GM21717 (cell line): ENCODE results near the gene FYN.
"Not testable (repeated sequence)": the region's sequence is repeated elsewhere in the genome, so short reads cannot be mapped to it uniquely, and the experiment has no call there.

Experiments
- ATAC-seq: cut with Tn5 transposase; IDR thresholded peaks from one replicate; pipeline ENCODE4 v1.9.1; 2021; ENCODE audit warnings: mild to moderate bottlenecking, moderate library complexity; ENCODE audit not compliant: unreplicated experiment

Gene FYN

DNA sequence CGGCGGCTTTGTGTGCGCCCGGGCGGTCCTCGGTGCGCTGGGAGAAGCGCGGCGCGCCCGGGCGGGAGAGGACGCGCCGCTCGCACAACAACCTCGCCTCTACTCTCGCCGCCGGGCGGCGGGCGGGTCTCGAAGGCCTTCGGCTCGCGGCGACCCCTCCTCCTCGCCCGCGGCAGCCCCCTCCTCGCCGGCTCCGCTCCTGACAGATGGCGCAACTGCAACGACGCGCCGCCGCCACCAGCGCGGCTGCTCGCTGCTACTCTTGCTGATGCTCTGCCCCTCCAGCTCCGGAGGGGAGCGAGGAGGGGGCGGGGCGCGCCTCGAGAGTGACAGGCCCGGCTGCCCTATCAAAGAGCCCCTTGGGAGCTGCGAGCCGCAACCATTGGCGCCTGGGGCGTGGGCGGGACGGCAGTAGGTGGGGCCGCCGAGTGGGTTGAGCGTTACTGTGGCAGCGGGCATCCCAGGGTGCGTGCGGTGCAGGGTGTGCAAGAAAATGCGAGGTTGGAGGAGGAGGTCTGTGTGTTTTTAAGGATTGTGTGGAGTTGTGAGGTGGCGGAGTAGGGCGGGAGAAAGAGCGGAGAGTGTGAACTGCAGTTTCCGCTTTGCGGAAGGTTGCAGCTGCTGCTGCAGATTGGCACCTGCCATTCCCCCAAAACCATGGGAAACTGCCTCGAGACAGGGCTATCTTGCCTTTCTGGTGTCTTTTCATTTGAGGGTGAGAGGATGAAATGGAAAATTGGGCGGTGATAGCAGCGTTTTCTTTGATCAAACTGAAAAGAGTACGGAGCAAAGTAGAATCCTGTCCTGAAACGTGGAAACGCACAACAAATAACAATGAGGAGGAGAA is at the start of gene FYN:
FYN (minus strand) TSS at position 275 of the 847 bp plus-strand sequence. CDS start 153,401 bp downstream, outside the sequence.
- ATAC-seq = peak; percentile 99

DNA sequence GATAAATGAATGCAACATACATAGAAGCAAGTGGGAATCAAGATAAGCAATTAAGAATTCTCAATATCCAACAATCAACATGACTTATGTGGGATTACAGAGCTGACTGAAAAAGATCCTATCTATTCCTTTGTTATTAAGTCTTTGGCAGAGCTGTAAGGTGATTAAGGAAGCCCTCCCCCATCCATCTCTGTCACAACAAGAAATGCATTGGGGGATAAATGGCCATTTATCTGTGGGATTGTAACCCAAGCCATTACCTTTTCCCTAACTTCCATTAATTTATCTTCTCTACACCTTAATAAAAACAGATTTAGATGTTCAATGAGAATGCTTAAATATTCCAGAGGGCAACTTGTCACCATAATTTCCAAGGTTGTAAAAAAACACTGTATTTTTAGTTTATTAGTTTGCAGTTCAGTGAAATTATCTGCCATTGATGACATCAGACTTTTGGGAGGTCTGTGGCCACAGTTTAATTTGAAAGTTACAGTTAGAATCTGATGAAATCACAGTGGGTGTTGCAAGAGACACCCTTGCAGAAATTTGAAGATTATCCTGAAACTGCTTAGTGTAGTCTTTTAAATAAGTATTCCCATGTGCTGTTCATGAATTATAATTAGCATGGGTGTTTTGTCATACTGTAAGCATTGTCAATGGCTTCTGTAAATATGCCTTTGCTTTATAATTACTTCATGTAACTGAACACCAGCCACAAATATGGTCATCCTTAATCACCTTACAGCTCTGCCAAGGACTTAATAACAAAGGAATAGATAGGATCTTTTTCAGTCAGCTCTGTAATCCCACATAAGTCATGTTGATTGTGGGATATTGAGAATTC is 49.4 kb upstream of the FYN start:
- ATAC-seq = no peak

DNA sequence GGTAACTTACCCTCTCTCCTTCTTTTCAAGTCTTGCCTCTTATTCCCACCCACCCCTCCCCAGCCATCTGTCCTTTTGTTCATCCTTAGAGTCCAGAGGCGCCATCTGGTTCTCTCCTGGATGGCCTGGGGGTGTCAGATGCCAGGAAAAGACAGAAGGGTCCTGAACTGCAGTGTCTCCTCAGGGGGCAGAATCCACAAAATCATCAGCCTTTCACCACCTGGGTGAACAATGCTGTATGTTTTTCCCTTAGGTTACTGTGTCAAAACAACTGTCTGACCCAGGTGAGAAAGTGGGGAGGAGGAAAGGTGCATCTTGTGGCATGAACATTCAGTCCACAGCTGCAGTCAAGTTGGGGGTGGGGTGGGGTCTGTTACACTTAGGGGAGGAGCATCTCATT is 47.9 kb upstream of the FYN start:
- ATAC-seq = no peak

DNA sequence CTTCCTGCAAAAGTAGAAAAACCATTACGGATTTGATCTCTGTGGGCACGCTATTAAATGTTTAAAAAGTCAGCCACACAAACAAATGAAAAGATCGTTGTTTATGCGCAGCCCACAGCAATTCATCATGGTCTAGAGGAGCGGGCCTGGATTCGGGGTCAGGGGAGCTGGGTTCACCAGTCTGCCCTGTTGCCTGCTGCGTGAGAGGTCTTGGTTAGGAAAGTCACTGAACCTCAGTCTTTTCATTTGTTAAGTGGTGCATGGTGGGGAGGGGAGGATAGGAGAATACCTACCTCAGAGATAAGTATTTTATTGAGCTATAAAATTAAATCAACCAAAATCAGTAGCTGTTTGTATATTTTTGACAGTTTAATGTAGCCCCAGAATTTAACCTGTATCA is 47.3 kb upstream of the FYN start:
- no peak for ATAC-seq

DNA sequence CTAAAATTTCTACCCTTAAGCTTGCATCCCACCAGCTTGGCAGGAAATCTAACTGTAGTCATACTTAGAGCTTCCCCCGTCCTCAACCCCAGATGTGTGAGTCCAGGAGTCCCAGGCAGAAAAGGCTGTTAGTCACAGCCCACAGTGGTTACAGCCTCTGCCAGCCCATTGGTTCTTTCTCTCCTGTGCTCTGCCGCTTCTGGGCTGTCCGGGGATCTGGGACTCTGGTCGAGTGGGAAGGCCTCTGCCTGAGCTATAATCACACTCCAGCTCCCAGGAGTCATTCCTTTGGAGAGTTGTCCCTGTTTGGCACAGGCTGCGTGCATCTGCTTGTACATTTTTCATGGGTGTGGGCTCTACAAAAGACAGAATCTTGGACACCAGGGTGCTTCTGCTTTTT is 45.6 kb upstream of the FYN start:
- no peak for ATAC-seq

DNA sequence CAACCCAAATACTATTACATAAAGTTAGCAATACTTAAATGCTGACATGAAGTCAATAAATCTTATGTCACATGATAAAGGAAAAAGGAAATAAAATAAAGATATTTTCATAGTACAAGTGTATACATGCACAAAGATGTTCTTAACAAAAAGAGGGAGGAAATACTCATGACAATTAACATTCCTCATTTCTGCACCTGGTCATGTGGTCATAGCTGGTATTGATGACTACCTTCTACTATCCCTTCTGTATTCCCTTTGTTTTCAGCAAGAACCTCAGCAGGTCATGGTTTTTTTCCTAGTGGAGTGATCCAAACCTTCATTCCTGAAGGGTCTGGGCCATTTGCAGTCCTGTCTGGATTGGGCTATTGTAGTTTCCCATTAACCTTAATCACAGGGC is 43.5 kb upstream of the FYN start:
- no peak for ATAC-seq

DNA sequence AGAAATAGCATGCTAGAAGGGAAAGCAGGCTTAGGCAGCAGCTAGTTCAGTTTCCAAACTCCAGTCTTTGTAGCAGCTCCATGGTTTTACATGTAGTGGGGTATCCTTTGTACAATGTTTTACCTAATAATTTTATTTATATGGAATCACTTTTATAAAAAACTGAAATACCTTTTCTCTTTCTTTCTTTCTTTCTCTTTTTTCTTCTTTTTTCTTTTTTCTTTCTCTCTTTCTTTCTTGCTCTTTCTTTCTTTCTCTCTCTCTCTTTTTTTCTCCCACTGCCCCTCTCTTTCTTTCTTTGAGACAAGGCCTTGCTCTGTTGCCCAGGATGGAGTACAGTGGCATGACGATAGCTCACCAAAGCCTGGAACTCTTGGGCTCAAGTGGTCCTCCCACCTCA is 41.4 kb upstream of the FYN start:
- ATAC-seq = no peak

DNA sequence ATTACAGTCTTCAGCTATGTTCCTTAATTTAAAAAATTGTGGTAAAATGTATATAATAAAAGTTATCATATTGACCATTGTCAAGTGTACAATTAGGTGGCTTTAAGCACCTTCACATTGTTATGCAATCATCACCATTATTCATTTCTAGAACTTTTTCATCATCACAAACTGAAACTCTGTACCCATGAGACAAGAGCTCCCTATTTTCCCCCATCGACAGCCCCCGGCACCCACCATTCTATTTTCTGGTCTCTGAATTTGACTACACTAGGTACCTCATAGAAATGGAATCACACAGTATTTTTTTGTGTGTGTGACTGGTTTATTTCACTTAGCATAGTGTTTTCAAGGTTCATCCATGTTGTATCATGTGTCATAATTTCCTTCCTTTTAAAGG is 39.7 kb upstream of the FYN start:
- ATAC-seq = no peak

DNA sequence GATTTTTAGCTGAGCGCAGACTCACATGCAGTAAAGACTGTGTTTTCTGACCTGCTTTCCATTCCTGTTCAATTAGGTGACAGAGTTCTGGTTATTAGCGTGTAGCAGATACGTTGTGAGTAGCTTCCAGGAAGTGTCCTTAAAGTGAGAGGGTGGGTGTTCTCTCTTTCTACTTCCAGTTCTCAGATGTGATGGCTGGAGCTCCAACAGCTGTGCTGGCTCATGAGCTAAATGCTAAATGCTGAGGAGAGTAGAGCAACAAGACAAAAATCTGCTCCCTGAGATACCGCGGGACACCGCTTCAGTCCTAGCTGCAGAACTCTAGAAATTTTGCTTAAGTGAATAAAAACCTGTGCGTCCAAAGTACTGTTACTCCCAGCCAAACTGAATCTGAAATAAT is 38.2 kb upstream of the FYN start:
- no peak for ATAC-seq

DNA sequence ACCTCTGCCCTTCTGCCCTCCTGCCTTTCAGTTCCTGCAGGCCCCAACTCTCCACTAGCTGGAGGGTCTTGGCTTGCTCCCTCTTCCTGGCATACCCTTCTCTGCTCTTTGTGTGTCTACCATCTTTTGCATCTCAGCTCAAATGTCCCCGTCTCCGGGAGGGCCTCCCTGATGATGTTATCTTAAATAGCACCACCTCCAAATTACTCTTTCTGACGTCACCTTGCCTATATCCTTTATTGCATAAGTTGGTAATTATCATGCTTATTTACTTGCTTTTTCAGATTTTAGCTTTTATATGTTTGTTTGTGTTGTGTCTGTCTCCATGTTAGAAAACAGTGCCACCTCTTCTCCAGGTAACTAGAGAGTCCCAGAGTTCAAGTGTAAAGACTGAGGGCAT is 36.0 kb upstream of the FYN start:
- no peak for ATAC-seq

DNA sequence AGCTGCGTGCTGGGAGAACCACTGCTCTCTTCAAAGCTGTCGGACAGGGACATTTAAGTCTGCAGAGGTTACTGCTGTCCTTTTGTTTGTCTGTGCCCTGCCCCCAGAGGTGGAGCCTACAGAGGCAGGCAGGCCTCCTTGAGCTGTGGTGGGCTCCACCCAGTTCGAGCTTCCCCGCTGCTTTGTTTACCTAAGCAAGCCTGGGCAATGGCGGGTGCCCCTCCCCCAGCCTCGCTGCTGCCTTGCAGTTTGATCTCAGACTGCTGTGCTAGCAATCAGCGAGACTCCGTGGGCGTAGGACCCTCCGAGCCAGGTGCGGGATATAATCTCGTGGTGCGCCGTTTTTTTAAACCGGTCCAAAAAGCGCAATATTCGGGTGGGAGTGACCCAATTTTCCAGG is 35.1 kb upstream of the FYN start:
- ATAC-seq = not testable (repeated sequence)

DNA sequence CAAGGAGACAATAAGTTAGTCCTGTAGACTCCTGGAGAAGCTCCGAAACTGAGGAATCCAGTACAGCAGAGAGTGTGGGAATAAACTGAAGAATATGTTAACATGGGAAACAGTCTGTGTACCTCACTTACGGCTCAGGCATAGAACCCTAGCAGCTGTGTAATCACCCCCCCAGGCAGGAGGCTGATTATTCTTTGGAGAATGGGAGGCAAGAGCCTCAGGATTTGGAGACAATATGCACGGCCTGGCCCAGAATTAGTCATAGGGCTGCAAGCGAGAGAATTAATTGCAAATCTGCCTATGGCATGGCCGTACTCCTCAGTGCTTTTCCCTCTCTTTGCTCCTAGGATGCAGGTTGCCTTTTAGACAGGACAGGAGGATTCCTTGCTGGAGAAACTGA is 27.5 kb upstream of the FYN start:
- no peak for ATAC-seq

DNA sequence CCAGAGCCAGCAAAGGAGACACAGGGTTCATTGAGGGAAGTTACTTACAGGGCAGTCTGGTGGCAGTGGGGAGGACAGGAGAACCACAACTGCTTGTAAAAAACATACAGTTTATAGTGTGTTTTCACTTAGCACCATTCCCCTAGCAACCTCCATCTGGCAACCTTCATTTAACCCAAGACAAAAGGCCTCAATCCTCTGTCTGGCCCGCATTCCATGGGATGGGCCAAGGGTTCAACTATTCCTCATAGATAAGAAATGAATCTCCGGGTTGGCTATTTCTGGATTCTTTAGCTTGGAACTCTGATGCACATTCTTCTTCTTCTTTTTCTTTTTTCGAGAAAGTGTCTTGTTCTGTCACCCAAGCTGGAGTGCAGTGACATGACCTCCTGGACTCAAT is 26.3 kb upstream of the FYN start:
- no peak for ATAC-seq

DNA sequence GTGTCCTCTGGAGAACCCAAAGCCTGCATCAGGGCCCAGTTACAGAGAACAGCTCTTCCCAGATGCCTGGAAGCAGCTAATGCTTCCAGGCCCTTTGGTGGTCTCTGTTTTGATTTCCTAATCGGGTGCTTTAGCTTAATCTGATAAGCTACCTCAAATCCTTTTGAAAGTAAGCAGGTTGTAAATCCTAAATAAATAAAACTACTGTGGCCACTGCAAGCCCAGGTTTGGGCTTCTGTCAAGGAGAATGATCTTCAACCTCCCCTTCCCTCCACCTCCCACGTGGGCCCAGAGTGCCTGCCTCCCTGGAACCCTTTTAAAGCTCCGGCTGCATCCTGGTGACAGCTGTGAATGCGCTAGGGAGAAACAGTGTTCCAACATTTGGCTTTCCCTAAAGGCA is 25.2 kb upstream of the FYN start:
- ATAC-seq = no peak

DNA sequence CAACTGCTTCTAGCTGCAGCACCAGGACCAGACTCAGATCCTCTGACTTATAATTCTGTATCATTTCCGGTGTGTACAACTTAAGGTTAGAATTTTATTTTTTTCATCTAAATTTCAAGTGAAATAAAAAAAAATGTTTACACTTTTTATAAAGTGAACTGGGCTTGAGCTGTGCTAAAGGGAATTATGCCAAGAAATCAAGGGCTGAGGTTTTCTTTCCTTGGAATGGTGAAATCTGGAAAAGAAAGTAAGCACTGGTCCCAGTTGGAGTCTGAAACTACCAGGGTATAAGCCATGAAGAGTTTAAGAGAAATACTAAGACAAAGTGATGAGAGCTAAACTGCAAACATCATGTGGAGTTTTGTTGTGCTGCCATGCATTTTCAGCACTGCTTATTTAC is 21.7 kb upstream of the FYN start:
- ATAC-seq = no peak

DNA sequence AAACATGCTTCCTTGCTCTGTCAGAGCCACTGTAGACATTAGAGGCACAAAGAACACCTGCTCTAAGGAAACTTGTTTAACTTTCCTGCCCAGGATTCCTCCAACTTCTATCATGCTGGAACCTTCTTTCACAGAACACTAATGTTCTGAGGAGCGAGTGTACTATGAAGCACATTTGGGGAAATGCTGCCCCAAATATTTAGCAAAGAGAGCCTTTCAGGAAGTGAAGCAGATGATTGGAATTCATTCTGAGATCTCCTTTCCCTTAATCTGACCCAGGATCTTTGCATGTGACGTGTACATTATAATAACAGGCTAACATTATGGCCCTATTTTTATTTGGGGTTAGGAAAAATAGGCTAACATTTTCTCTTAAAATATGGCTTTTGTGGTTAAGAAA is 21.0 kb upstream of the FYN start:
- no peak for ATAC-seq

DNA sequence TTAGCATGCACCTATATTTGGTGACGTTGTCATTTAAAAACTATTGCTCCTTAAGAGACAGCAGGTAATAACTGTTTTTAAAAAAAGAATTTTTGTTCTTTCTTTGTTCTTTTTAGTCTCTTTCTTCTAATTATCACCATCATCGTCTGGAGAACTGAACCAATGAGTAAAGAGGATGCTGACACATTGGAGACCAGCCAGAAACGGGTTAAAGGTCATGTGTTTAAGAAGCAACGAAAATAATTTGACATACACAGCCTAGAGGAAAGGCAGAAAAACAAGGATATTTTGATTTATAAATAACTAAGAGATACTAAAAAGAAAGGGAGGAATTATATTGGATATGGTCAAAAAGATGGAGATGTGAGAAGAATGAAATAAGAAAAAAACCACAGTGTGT is 19.2 kb upstream of the FYN start:
- no peak for ATAC-seq

DNA sequence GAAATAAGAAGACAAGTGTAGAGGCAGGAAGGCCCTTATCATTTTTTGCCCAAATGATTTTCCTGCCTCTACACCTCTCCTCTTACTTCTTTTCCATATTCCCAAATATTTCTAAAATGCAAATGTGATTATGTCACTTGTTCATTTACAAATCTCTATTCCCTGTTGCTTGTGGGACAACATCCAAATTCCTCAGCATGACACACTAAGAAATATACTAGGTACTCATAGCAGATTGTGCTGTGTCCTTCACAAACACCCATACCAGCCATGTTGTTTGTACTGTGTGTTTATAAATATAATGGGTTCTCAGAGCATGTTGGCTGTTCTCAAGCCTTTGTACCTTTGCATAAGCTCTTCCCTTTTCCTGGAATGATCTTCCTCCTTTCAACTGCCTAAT is 17.7 kb upstream of the FYN start:
- no peak for ATAC-seq

DNA sequence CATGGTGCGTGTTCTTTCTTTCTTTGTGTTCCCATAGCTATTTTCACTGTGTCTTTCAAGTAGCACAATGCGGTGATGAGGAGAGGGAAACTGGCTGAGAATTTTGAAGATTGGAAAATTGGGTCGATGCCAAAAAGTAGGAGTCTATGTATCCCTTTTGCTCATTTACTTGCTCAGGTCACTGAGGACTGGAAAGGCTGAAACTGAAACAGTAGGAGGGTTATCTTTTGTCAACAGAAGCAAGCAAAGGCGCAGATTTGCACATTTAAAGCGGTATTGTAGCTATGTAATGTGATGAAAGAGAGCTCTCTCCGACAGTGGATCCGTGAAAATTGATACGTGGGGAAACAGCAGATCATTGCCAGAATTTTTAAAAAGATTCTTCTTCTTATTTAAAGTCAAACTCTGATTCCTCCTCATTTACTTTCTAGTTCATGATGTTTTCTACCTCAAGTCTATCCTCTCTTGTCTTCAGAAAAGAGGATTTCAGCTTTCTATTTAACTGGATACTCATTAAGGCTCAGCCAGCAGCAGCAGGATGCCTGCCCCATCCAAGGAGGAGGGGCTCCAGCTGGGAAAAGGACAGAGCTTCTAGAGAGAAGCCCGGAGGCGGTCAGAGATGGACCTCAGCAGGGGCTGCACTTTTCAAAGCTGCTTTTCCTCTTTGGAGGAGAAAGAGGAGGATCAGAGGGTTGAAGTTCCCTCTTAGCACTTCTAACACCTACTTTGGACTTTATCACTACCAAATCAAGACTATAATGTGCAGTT is 15.9 kb upstream of the FYN start:
- ATAC-seq = no peak

DNA sequence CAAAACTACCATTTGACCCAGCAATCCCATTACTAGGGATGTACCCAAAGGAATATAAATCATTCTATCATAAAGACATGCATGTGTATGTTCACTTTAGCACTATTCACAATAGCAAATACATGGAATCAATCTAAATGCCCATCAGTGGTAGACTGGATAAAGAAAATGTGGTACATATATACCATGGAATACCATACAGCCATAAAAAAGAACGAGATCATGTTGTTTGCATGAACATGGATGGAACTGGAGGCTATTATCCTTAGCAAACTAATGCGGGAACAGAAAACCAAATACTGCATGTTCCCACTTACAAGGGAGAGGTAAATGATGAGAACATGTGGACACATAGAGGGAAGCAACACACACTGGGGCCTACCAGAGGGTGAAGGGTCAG is 13.5 kb upstream of the FYN start:
- not testable (repeated sequence) for ATAC-seq

DNA sequence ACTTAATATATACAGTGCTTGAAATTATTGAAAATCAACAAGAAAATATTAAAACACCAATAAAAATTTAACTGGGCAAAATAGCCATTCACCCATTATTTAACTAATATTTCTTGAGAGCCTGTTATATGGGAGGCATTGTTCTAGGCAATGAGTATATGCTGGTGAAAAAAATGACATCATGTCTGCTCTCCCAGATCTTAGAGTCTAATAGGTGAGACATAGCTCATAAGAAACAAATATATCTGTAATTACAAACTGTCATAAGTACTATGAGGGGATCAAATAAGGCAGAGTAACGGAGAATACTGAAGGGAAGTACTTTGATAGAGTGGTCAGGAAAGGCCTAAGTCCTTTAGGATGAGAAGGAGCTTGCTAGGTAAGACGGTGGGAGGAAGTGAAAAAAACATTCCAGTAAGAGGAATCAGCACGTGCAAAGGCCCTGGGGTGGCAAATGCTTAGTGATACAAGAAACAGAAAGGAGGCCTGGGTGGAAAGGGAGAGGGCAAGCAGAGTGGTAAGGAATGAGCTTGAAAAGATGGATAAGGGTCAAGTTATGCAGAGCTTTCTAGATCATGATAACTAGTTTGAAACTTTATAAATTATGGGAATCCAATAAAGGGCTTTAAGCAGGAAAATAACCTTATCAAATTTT is 12.2 kb upstream of the FYN start:
- no peak for ATAC-seq
